Spleen (tissue), 11 donors: Measurements from ENCODE around the gene HOXB9. TPM values are rescaled to one million over a fixed set of nuclear protein-coding genes. Genes with fewer than 3 reads are reported as not detected.

Experiments
- DNase-seq: peaks from one replicate; pipeline ENCODE4 v3.0.0-alpha.2; 2020
- H3K27ac ChIP-seq, 8 donors: fragments of 200-600 bp; sonication (generic) in 7 of 8; 1 replicate in 4 of 8; 2 replicates in 4 of 8; pipeline versions ENCODE4 v1.5.0 to v1.8.0; 2016 to 2021; ENCODE audit warnings: inconsistent platforms in 4 of 8, mild to moderate bottlenecking in 4 of 8, moderate library complexity in 1 of 8
- H3K27me3 ChIP-seq, 7 donors: fragments of 200-600 bp; sonication (generic) in 6 of 7; replicated peaks in 1 of 7; 1 replicate in 4 of 7; 2 replicates in 3 of 7; pipeline versions ENCODE4 v1.5.0 to v1.8.0; 2016 to 2021; ENCODE audit warnings: inconsistent platforms in 3 of 7, mild to moderate bottlenecking in 1 of 7
- H3K36me3 ChIP-seq, 6 donors: fragments of 200-600 bp; sonication (generic) in 5 of 6; 1 replicate in 4 of 6; 2 replicates in 2 of 6; pipeline versions ENCODE4 v1.5.0 to v1.8.0; 2016 to 2021; ENCODE audit warnings: inconsistent platforms in 2 of 6
- H3K4me1 ChIP-seq, 6 donors: fragments of 200-600 bp; sonication (generic) in 5 of 6; 1 replicate in 3 of 6; 2 replicates in 3 of 6; pipeline versions ENCODE4 v1.5.0 to v1.8.0; 2016 to 2021; ENCODE audit warnings: inconsistent platforms in 3 of 6
- H3K4me3 ChIP-seq, 8 donors: fragments of 200-600 bp; sonication (generic) in 7 of 8; 1 replicate in 4 of 8; 2 replicates in 4 of 8; pipeline versions ENCODE4 v1.5.0 to v1.8.0; 2016 to 2021; ENCODE audit warnings: inconsistent platforms in 4 of 8, mild to moderate bottlenecking in 4 of 8, moderate library complexity in 2 of 8
- H3K9me3 ChIP-seq, 8 donors: fragments of 200-600 bp; sonication (generic) in 7 of 8; 1 replicate in 4 of 8; 2 replicates in 4 of 8; pipeline versions ENCODE4 v1.5.0 to v1.8.0; 2016 to 2021; ENCODE audit warnings: inconsistent platforms in 4 of 8
- POLR2A ChIP-seq, 3 donors: fragments of 450-650 bp; IDR thresholded peaks; one replicate each; pipeline ENCODE4 v1.5.1; 2017; ENCODE audit warnings: antibody characterized with exemption in 3 of 3, mild to moderate bottlenecking in 1 of 3
- POLR2AphosphoS5 ChIP-seq, 3 donors: sonication (generic); formaldehyde crosslinking; IDR thresholded peaks; one replicate each; pipeline ENCODE4 v1.5.1; 2017; ENCODE audit warnings: antibody characterized with exemption in 3 of 3
- WGBS, 5 donors: extraction: QIAGEN DNeasy Blood & Tissue Kit in 3 of 5; methylation state at CpG; one replicate each; pipeline versions ENCODE4 v1.1.5 to v1.1.7; 2013 to 2018; 5-methylcytosine and 5-hydroxymethylcytosine counted together
- intact Hi-C: fragments of 100-400 bp; cut with DNase I; formaldehyde crosslinking; loops from one replicate; pipeline ENCODE4 v1.15.0; 2023; ENCODE audit warnings: low total_unique reads
- polyA plus RNA-seq, 3 donors: library from polyadenylated mRNA; stranded (reverse); fragments of 200-250 nt; gene quantifications; one replicate each; pipeline ENCODE4 v1.2.1, GENCODE V29; 2013
- total RNA-seq, 7 donors: library from RNA; depleted of rRNA in 3 of 7; stranded (reverse); fragments of >200 nt in 3 of 7; fragmentation: NEBNext Ultra II Directional in 4 of 7; extraction: Animal tissue kit (Norgen Biotek cat#: 25700) in 4 of 7; gene quantifications; one replicate each; pipeline versions ENCODE4 v1.1.0 to v1.2.1, GENCODE V29; 2016 to 2021
- TF ChIP-seq, protein P1 (sequence below), 11 experiments: fragments of 200-600 bp in 7 of 11; fragments of 450-650 bp in 4 of 11; sonication (generic) in 4 of 11; IDR thresholded peaks in 8 of 11; conservative IDR thresholded peaks in 3 of 11; 1 replicate in 7 of 11; 2 replicates in 4 of 11; pipeline versions ENCODE4 v1.4.0 to v1.8.0; 2016 to 2021; ENCODE audit warnings: antibody characterized with exemption in 11 of 11, inconsistent platforms in 4 of 11, mild to moderate bottlenecking in 1 of 11
- donor health status: healthy with polysubstance abuse.
- donor health status: DM: no; HTN: no; CAD: no; lungs with moderate emphysema.
- donor health status: DM: no; HTN: no; CAD: no.
- donor health status: Bipolar disorder and iron deficiency.
- donor health status: healthy.
- donor health status: DM: no; HTN: no; CAD: no.
- donor health status: DM: yes; HTN: yes; CAD: no.

HOXB9 gene
- total and polyA plus RNA-seq, 10 donors: 0.10 to 0.50 (median 0.42) TPM; not detected in 5

DNA sequence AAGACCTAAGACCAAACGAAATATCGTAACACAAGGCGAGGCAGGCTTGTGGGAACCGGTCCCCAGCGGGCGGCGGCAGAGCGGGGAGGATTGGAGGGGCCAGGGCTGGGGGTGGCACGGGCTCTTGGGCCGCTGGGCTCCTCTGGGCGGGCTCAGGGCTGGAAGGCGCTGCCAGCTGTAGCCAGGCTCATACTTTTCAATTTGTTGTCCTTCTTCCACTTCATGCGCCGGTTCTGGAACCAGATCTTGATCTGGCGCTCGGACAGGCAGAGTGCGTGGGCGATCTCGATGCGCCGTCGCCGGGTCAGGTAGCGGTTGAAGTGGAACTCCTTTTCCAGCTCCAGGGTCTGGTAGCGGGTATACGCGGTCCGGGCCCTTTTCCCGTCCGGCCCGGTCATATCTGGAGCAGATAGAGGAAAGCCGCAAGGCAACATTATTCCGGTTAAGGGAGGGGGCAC, 34.1 kb downstream of the HOXB9 start:
- 17 to 36% (median 24%) methylated on average over 21 to 33 of the region's 33 CpGs for WGBS, 5 donors
- peaks cover 10 to 86% (median 52%) of the 10 kb centered on the region in 6 donors for H3K4me1 ChIP-seq

DNA sequence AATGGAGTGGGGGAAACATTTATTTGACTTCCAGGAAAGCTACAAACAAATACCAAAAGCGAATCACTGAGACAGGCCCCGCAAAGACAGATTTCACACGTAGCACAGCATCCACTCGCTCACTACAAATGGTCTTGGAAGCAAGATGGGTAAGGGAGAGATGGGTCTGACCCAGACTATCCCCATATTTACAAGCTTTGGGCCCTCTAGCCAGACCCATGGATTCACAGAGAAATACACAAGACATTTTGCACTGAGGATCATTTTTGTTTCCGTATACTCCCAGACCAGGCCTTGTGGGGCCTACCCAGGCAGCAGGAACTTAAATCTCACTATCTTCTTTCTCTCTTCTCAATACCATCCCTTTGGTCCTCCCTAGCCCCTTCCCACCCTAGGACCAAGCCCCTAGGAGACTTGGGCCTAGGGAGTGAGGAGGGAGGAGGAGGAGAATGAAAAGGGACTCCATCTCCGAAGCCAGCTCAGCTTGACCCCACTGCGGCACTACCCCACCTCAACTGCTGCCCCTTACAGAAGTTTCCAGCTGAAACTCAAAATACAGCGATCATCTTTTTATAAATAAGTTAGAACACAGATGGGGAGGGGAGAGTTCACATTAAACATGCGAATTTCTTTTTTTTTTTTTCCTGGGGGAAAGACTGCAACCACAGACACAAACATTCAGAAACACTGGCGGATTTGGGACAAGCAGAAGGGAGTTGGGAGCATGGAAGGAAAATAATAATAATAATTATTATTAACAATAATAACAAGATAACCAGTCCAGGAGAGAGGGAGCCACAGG, 34.7 kb downstream of the HOXB9 start:
- 70 to 82% (median 79%) methylated on average over 10 of the region's 10 CpGs for WGBS, 5 donors
- TF ChIP-seq, protein P1, sequence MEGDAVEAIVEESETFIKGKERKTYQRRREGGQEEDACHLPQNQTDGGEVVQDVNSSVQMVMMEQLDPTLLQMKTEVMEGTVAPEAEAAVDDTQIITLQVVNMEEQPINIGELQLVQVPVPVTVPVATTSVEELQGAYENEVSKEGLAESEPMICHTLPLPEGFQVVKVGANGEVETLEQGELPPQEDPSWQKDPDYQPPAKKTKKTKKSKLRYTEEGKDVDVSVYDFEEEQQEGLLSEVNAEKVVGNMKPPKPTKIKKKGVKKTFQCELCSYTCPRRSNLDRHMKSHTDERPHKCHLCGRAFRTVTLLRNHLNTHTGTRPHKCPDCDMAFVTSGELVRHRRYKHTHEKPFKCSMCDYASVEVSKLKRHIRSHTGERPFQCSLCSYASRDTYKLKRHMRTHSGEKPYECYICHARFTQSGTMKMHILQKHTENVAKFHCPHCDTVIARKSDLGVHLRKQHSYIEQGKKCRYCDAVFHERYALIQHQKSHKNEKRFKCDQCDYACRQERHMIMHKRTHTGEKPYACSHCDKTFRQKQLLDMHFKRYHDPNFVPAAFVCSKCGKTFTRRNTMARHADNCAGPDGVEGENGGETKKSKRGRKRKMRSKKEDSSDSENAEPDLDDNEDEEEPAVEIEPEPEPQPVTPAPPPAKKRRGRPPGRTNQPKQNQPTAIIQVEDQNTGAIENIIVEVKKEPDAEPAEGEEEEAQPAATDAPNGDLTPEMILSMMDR (IDR thresholded peaks at IDR 0.05 in 8 of 11, conservative IDR thresholded peaks at IDR 0.05 in 3 of 11): no peak
- TF ChIP-seq POLR2AphosphoS5 (IDR thresholded peaks at IDR 0.05) (no peak), POLR2A (IDR thresholded peaks at IDR 0.05) (no peak)
- Histone ChIP-seq H3K4me1 (peaks cover 10 to 86% (median 51%) of the 10 kb centered on the region in 6 donors), H3K36me3 (no peaks in the 10 kb centered on the region), H3K27ac (peak overlapping the region in 6 of 8 donors; percentile 71 to 85 (median 82)), H3K9me3 (no peaks in the 10 kb centered on the region), H3K27me3 (peaks cover 4 to 100% (median 87%) of the 10 kb centered on the region in 7 donors), H3K4me3 (peak overlapping the region in 4 of 8 donors; percentile 28 to 67 (median 40))
- DNase-seq: no peak
- intact Hi-C loops: loop anchor here (5.0 kb wide), 1 partner anchor 239 kb away; no protein-coding TSS in a partner anchor

More for the DNA sequence above, 34.1 kb downstream of the HOXB9 start:
- Histone ChIP-seq H3K27me3 (peaks cover 4 to 100% (median 87%) of the 10 kb centered on the region in 7 donors), H3K36me3 (no peaks in the 10 kb centered on the region), H3K4me3 (peak overlapping the region in 5 of 8 donors; percentile 9 to 67 (median 36)), H3K9me3 (no peaks in the 10 kb centered on the region), H3K27ac (peak overlapping the region in 7 of 8 donors; percentile 6 to 85 (median 81))
- TF ChIP-seq, protein P1 (IDR thresholded peaks at IDR 0.05 in 8 of 11, conservative IDR thresholded peaks at IDR 0.05 in 3 of 11): no peak
- TF ChIP-seq POLR2AphosphoS5 (IDR thresholded peaks at IDR 0.05): peak in 1 of 3 donors; percentile 26
- no peak for DNase-seq
- intact Hi-C loops: loop anchor here (5.0 kb wide), 1 partner anchor 240 kb away; no protein-coding TSS in a partner anchor

DNA sequence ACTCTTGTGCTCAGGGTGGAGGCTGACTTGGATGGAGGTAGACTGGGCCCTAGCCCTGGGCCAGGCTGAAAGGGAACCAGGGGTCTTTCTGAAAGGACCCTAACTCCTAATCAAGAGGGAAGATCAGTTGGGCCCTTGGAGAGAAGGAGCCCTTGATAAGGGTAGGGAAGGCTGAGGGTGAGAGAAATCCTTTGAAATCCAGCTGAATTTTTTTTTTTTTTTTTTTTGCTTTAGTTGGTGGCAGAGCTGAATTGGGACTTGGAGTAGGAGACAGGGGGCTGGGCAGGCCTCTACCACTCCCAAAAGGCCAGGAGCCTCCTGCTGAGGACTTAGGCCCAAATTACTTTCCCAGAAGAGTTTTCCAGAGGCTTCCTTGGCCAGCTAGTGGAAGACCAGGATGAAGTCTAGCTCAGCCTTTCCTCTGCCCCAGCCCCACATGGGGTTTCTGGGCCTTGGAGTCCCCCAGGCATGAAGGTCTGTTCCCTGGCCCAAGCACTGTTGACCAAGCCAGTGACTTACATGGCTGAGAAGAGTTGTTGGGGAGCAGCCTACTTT, 35.5 kb downstream of the HOXB9 start:
- H3K4me3 ChIP-seq: peak overlapping the region in 2 of 8 donors; percentile 24 to 81
- TF ChIP-seq POLR2AphosphoS5 (IDR thresholded peaks at IDR 0.05) (no peak), POLR2A (IDR thresholded peaks at IDR 0.05) (no peak)
- TF ChIP-seq, protein P1 (IDR thresholded peaks at IDR 0.05 in 8 of 11, conservative IDR thresholded peaks at IDR 0.05 in 3 of 11): no peak
- no peak for DNase-seq
- peak overlapping the region in 6 of 8 donors; percentile 71 to 85 (median 82) for H3K27ac ChIP-seq
- H3K36me3 ChIP-seq: no peaks in the 10 kb centered on the region
- no peaks in the 10 kb centered on the region for H3K9me3 ChIP-seq
- H3K4me1 ChIP-seq: peaks cover 11 to 86% (median 51%) of the 10 kb centered on the region in 6 donors
- H3K27me3 ChIP-seq: peaks cover 4 to 100% (median 87%) of the 10 kb centered on the region in 7 donors
- intact Hi-C loops: loop anchor here (5.0 kb wide), 1 partner anchor 238 kb away; no protein-coding TSS in a partner anchor
